Kidney epithelial cell (primary cell): ENCODE results near the gene GCKR. TPM values are rescaled to one million over a fixed set of nuclear protein-coding genes. Genes with fewer than 3 reads are reported as not detected.

Source experiments
- DNase-seq: peaks from one replicate; pipeline ENCODE4 v3.0.0-alpha.2; 2010; ENCODE audit warnings: low read depth
- H3K27me3 ChIP-seq: 2 replicates; pipeline ENCODE4 v1.6.0; 2011; ENCODE audit warnings: low read length; ENCODE audit not compliant: control insufficient read depth, insufficient read depth
- H3K36me3 ChIP-seq: 2 replicates; pipeline ENCODE4 v1.5.1; 2011; ENCODE audit warnings: low read length; ENCODE audit not compliant: control insufficient read depth, insufficient read depth
- H3K4me3 ChIP-seq: 2 replicates; pipeline ENCODE4 v1.5.1; 2011; ENCODE audit warnings: low read depth, mild to moderate bottlenecking, control low read depth, low read length
- CTCF ChIP-seq: IDR thresholded peaks from 2 replicates; pipeline ENCODE4 v1.5.1; 2011; ENCODE audit warnings: mild to moderate bottlenecking, moderate library complexity, low read length, control low read depth, inconsistent platforms; ENCODE audit not compliant: insufficient read depth, poor library complexity, severe bottlenecking
- total RNA-seq: library from RNA; depleted of rRNA; stranded (reverse); fragments of >200 nt; gene quantifications from 2 replicates; pipeline ENCODE4 v1.2.3, GENCODE V29; 2015

GCKR gene
- total RNA-seq, 1 donor from 2014 or later: 0.88 TPM

DNA sequence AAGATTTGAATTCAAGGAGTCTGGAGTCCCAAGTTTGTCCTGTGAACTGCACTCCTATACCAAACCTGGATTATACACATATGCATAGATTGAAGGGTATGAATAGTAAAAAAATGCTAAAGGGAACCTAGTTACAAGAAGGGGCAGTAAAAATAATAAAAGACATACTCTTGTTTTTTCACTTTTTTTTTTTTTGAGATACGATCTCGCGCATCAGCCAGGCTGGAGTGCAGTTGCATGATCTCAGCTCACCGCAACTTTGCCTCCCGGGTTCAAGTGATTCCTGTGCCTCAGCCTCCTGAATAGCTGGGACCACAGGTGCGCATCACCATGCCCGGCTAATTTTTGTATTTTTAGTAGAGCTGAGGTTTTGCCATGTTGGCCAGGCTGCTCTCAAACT lies 32.2 kb upstream of the GCKR start:
- TF ChIP-seq CTCF: no peak
- DNase-seq: no peak
- H3K36me3 ChIP-seq: no peaks in the 10 kb centered on the region
- H3K27me3 ChIP-seq: no peaks in the 10 kb centered on the region
- H3K4me3 ChIP-seq: no peak overlapping the region

GRCh38 chr2:27471961-27472360 lies 24.7 kb upstream of the GCKR start:
- Histone ChIP-seq H3K4me3 (no peak overlapping the region), H3K27me3 (no peaks in the 10 kb centered on the region), H3K36me3 (no peaks in the 10 kb centered on the region)
- no peak for TF ChIP-seq CTCF
- DNase-seq: no peak

GRCh38 chr2:27485496-27485895 lies 11.1 kb upstream of the GCKR start:
- Histone ChIP-seq H3K27me3 (no peaks in the 10 kb centered on the region), H3K4me3 (no peak overlapping the region), H3K36me3 (no peaks in the 10 kb centered on the region)
- DNase-seq: no peak
- no peak for TF ChIP-seq CTCF

DNA sequence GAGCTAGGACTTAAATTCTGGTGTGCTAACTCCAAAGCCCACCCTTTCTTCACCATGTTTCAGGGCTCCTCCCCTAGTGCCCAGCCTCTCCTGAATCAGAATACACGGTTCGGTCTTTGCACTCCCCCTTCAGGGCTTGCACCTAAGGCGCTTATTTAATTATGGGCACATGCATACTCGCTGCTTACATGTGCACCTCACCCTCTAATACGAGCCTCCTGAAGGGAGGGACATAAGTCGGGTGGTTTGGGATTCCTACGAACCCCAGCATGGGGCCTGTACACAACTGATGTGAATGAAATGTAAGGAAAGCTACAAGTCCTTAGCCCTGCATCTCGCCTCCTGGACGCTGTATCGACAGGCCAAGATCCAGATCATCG lies 7.5 kb upstream of the GCKR start:
- H3K4me3 ChIP-seq: peak overlapping the region; percentile 87
- no peaks in the 10 kb centered on the region for H3K27me3 ChIP-seq
- no peak for TF ChIP-seq CTCF
- no peak for DNase-seq
- H3K36me3 ChIP-seq: no peaks in the 10 kb centered on the region

DNA sequence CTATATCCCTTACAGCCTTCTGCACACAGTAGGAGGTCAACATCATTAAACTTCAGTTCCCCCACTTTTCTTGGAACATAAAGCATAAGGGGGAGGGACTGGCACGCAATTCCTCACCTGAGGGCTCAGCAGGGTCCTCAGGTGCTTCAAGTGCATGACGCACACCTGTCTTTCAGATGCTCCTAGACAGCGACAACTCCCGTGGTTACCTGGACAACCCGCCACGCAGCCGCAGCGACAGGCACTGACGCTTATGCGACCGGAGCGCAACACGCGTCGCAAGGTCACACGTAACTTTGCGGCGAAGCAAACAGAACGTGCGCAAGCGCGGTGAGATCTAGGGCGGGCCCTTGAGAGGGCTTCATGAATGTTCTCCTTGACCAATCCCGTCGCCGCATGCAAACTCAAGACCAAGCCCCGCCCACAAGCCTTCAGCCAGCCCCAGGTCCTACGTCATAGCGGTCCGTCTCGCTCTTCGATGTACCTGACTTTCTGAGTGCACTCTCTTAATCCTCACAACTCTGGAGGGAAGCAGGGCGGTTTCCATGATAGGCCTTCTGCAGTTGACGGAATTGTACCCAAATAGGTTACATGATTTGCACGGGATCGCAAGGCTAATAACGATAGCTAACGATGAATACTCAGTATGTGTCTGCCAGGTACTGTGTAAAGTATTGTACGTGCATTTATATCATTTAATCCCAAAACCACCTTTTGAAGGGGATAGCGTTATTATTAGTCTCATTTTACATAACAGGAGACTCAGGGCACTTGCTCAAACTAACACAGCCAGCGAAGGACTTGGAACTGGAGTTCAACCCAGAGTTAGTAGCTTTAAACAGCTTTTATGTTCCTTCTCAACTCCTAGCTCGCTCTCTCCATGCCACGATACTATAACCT lies 6.9 kb upstream of the GCKR start, which contains the start of gene IFT172:
Gene IFT172, minus strand, starts transcription at position 246 of the 900 bp plus-strand sequence. Its CDS starts 90 bp downstream, at position 156.
- no peaks in the 10 kb centered on the region for H3K27me3 ChIP-seq
- TF ChIP-seq CTCF: no peak
- H3K4me3 ChIP-seq: peak within 1 kb of the TSS; percentile 87
- DNase-seq: peak; percentile 99
- no peaks in the 10 kb centered on the region for H3K36me3 ChIP-seq

GRCh38 chr2:27492557-27492956 lies 4.1 kb upstream of the GCKR start:
- no peak for TF ChIP-seq CTCF
- no peak for DNase-seq
- Histone ChIP-seq H3K4me3 (no peak overlapping the region), H3K36me3 (no peaks in the 10 kb centered on the region), H3K27me3 (no peaks in the 10 kb centered on the region)
